GM18508 (cell line): ENCODE data around the gene KCNK7.

Experiments used
- ATAC-seq: cut with Tn5 transposase; IDR thresholded peaks from one replicate; pipeline ENCODE4 v1.9.1; 2021; ENCODE audit warnings: moderate number of reproducible peaks; ENCODE audit not compliant: insufficient read depth, unreplicated experiment

Gene KCNK7

DNA sequence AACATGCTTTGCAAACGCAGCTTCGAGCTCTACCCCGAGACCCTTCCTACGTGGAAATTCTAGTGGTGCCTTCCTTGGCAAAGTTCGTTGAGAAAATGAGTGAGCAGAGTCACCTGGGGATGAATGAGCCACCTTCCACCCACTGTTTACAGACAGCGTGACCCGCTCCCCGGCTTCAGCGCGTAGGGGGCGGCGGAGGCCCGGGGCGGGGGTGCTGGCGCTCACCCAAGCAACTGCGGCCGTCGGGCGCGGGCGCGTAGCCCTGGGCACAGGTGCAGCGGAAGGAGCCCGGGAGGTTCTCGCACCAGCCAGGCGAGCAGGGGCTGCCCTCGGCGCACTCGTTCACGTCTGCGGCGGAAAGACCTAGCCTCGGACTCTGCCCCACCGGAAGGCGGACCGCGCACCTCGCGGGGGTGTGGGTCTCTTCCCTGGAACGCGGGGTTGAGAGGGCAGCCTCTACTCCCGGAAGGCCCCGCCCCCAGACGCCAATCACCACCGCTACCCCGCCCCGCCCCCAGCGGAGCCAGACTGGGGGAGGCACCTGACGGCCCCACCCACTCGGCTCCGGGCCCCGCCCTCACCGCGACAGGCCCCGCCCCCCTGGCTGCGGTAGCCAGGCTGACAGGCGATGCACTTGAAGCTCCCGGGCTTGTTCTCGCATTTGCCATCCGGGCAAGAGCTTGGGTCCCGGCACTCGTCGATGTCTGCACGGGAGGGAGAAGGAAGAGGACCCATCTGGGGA, 49.2 kb downstream of the KCNK7 start:
- no peak for ATAC-seq

- no peak for ATAC-seq
These were observed 49.8 kb downstream of the KCNK7 start for GRCh38 chr11:65545853-65546216.
